OCI-LY7 (cell line): ENCODE results near the gene NPVF. TPM values are rescaled to one million over a fixed set of nuclear protein-coding genes. Genes with fewer than 3 reads are reported as not detected.
A peak's percentile ranks its signal among the peaks of the same experiment; 100 is the strongest.

Experiments
- BruUV-seq: library from RNA; stranded (reverse); fragments of 400-500 nt; replicated peaks from 2 replicates; lab custom pipeline; 2021; lab: Mats Ljungman, UMichigan
- CTCF ChIA-PET: fragments of 300-600 bp; sonication (Branson Sonifier 250); formaldehyde crosslinking; loops from one replicate; lab custom pipeline; 2022; ENCODE audit warnings: antibody characterized with exemption; ENCODE audit not compliant: unreplicated experiment; lab: Charles Lee
- POLR2A ChIA-PET: fragments of 300-600 bp; sonication (Branson Sonifier 250); formaldehyde crosslinking; loops from one replicate; lab custom pipeline; 2022; ENCODE audit warnings: antibody characterized with exemption; lab: Charles Lee
- DNase-seq: peaks from one replicate; pipeline ENCODE4 v3.0.0-alpha.2; 2015; ENCODE audit warnings: low spot score
- H2AFZ ChIP-seq: fragments of 200-600 bp; sonication (generic), shearing (Covaris generic); 2 replicates; pipeline ENCODE4 v1.6.1; 2014; ENCODE audit warnings: mild to moderate bottlenecking, antibody characterized with exemption, low read length, moderate library complexity
- H3K27ac ChIP-seq: fragments of 200-600 bp; sonication (generic); 2 replicates; pipeline ENCODE4 v1.5.1; 2014; ENCODE audit warnings: mixed run types, low read depth, mild to moderate bottlenecking, moderate library complexity, low read length, inconsistent platforms; ENCODE audit not compliant: poor library complexity, severe bottlenecking
- H3K36me3 ChIP-seq: fragments of 200-600 bp; sonication (generic); 2 replicates; pipeline ENCODE4 v1.6.1; 2014; ENCODE audit warnings: mild to moderate bottlenecking, antibody characterized with exemption, low read length, moderate library complexity, mixed read lengths; ENCODE audit not compliant: insufficient read depth
- H3K4me1 ChIP-seq: fragments of 200-600 bp; sonication (generic); 2 replicates; pipeline ENCODE4 v1.5.1; 2014; ENCODE audit warnings: mild to moderate bottlenecking, low read length; ENCODE audit not compliant: insufficient read depth, poor library complexity, severe bottlenecking
- H3K4me2 ChIP-seq: fragments of 200-600 bp; sonication (generic); 2 replicates; pipeline ENCODE4 v1.6.1; 2014; ENCODE audit warnings: mild to moderate bottlenecking, low read length
- H3K4me3 ChIP-seq: fragments of 200-600 bp; sonication (generic); 2 replicates; pipeline ENCODE4 v1.5.1; 2014; ENCODE audit warnings: mild to moderate bottlenecking, low read depth, low read length; ENCODE audit not compliant: poor library complexity, severe bottlenecking
- H3K79me2 ChIP-seq: fragments of 200-600 bp; sonication (generic); 2 replicates; pipeline ENCODE4 v1.6.1; 2016; ENCODE audit warnings: low read depth, mild to moderate bottlenecking, low read length, moderate library complexity, mixed read lengths; ENCODE audit not compliant: insufficient read depth
- H3K9me2 ChIP-seq: fragments of 200-600 bp; sonication (generic); 2 replicates; pipeline ENCODE4 v1.6.1; 2016; ENCODE audit warnings: mild to moderate bottlenecking, low read length, mixed read lengths; ENCODE audit not compliant: insufficient read depth
- H3K9me3 ChIP-seq: fragments of 200-600 bp; sonication (generic); 2 replicates; pipeline ENCODE4 v1.6.1; 2014; ENCODE audit warnings: mild to moderate bottlenecking, mixed run types, low read length, mixed read lengths
- H4K20me1 ChIP-seq: fragments of 200-600 bp; sonication (generic); 2 replicates; pipeline ENCODE4 v1.6.1; 2014; ENCODE audit warnings: mild to moderate bottlenecking, antibody characterized with exemption, low read length, moderate library complexity, mixed read lengths; ENCODE audit not compliant: insufficient read depth
- EZH2phosphoT487 ChIP-seq: fragments of 200-600 bp; sonication (generic); IDR thresholded peaks from 2 replicates; pipeline ENCODE4 v1.6.1; 2018; ENCODE audit warnings: low read depth, borderline replicate concordance, mild to moderate bottlenecking, mixed run types, antibody characterized with exemption, low read length, moderate library complexity, mixed read lengths
- intact Hi-C: fragments of 100-400 bp; cut with micrococcal nuclease; formaldehyde crosslinking; loops from one replicate; pipeline ENCODE4 v1.10.0; 2022; ENCODE audit not compliant: unreplicated experiment
- total RNA-seq, 2 experiments: library from RNA; depleted of rRNA in 1 of 2; stranded (reverse); fragments of >200 nt in 1 of 2; shearing (Covaris generic) in 1 of 2; gene quantifications; 2 replicates each; pipeline ENCODE4 v1.2.3, GENCODE V29; 2014 to 2022
- TF ChIP-seq, protein P1 (sequence below): fragments of 200-600 bp; sonication (generic); conservative IDR thresholded peaks from 2 replicates; pipeline ENCODE4 v1.5.1; 2014; ENCODE audit warnings: mild to moderate bottlenecking, antibody characterized with exemption, low read length, moderate library complexity, mixed read lengths

The NPVF gene
- total RNA-seq, 2 experiments from 2014 or later: not detected

DNA sequence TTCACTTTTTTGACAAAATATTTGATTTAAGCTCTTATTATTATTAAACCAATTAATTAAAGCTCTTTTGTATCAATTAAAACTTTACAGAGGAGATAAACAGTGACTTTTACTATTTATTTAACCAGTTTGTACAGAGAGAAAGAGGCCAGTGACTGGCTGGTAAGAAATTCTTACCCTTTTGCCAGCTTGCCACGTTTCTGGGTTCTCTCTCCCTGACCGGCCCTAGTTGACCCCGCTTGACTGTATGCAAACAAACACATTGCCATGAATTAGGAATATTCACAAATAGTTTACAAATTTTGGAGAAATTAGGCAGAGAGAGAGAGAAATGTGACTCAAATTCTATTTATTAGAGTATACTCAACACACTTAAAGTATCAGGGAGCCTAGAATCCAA lies 36.2 kb downstream of the NPVF start:
- Histone ChIP-seq H3K36me3 (no peaks in the 10 kb centered on the region), H4K20me1 (no peaks in the 10 kb centered on the region), H3K9me2 (no peaks in the 10 kb centered on the region), H3K4me2 (no peak overlapping the region), H3K4me1 (no peaks in the 10 kb centered on the region), H3K27ac (no peak overlapping the region), H3K4me3 (no peak overlapping the region), H3K9me3 (peaks cover 9% of the 10 kb centered on the region; the same call in 1 of the 2 replicates), H2AFZ (no peak overlapping the region), H3K79me2 (no peaks in the 10 kb centered on the region)
- no peak for TF ChIP-seq EZH2phosphoT487
- TF ChIP-seq, protein P1, sequence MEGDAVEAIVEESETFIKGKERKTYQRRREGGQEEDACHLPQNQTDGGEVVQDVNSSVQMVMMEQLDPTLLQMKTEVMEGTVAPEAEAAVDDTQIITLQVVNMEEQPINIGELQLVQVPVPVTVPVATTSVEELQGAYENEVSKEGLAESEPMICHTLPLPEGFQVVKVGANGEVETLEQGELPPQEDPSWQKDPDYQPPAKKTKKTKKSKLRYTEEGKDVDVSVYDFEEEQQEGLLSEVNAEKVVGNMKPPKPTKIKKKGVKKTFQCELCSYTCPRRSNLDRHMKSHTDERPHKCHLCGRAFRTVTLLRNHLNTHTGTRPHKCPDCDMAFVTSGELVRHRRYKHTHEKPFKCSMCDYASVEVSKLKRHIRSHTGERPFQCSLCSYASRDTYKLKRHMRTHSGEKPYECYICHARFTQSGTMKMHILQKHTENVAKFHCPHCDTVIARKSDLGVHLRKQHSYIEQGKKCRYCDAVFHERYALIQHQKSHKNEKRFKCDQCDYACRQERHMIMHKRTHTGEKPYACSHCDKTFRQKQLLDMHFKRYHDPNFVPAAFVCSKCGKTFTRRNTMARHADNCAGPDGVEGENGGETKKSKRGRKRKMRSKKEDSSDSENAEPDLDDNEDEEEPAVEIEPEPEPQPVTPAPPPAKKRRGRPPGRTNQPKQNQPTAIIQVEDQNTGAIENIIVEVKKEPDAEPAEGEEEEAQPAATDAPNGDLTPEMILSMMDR: no peak
- ChIA-PET CTCF (no interaction called here), POLR2A (interaction anchor here (1.5 kb wide), 1 partner anchor 13 kb away, joined by 3 read pairs; no protein-coding TSS in a partner anchor)
- no TSS peak for BruUV-seq
- DNase-seq: no peak
- intact Hi-C loops: no loop called here

DNA sequence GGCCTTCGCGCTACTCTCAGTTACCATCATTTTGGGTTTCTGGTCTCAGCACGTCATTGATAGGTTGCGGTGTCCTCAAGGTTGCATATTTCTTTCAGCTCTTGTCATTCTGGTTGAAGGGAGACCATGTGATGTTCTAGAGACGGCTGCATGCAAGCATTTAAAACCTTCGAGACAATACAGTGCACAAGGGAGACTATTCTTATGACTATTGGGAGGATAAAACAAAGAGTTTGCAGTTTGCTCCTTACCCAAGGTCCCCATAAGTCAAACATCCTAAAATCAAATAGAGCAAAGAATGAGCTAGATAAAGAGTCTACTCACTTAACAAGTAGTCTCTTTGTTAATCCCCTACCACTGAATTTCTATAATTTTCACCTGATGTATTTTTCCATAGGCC lies 39.1 kb downstream of the NPVF start:
- no peaks in the 10 kb centered on the region for H3K9me2 ChIP-seq
- ChIA-PET CTCF (interaction anchor here (1.0 kb wide), 1 partner anchor 9 kb away, joined by 3 read pairs; no protein-coding TSS in a partner anchor), POLR2A (no interaction called here)
- H4K20me1 ChIP-seq: no peaks in the 10 kb centered on the region
- H2AFZ ChIP-seq: no peak overlapping the region
- intact Hi-C loops: no loop called here
- H3K9me3 ChIP-seq: 0 out of 2 replicates have a peak, but pooled peaks cover 5% of the 10 kb centered on the region
- no peak for TF ChIP-seq EZH2phosphoT487
- TF ChIP-seq, protein P1: no peak
- DNase-seq: no peak
- no peak overlapping the region for H3K27ac ChIP-seq
- H3K4me1 ChIP-seq: no peaks in the 10 kb centered on the region
- no peak overlapping the region for H3K4me2 ChIP-seq
- no peaks in the 10 kb centered on the region for H3K79me2 ChIP-seq
- H3K36me3 ChIP-seq: no peaks in the 10 kb centered on the region
- BruUV-seq: no TSS peak
- H3K4me3 ChIP-seq: no peak overlapping the region

DNA sequence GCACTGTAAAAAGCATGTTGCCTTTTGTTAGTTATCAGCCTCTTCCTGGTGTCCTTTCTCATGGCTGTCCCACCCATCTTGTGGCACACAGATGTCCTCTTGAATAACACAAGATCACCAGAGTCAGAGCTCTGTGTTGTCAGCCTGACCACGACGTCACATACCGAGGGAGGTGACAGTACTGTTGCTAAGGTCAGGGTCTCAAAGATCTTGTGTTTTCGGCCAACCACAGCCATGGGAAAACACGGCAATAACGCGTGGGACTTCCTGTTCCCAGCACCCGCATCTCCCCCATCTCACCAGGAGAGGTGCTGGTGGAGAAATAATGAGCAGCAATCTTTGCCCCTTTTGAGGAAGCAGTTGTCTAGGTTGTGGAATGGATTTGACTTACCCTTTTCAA lies 40.4 kb downstream of the NPVF start:
- Histone ChIP-seq H3K4me1 (no peaks in the 10 kb centered on the region), H3K4me3 (no peak overlapping the region), H3K4me2 (no peak overlapping the region), H3K36me3 (no peaks in the 10 kb centered on the region), H3K9me3 (0 out of 2 replicates have a peak, but pooled peaks cover 5% of the 10 kb centered on the region), H3K9me2 (no peaks in the 10 kb centered on the region), H3K79me2 (no peaks in the 10 kb centered on the region), H4K20me1 (no peaks in the 10 kb centered on the region), H3K27ac (no peak overlapping the region), H2AFZ (no peak overlapping the region)
- peak; percentile 11 for DNase-seq
- intact Hi-C loops: no loop called here
- no TSS peak for BruUV-seq
- CTCF ChIA-PET: no interaction called here
- no peak for TF ChIP-seq EZH2phosphoT487
- TF ChIP-seq, protein P1: 0 out of 2 replicates have a peak, but pooled peaks have one; percentile 17
- POLR2A ChIA-PET: interaction anchor here (0.6 kb wide), 1 partner anchor 46 kb away, joined by 3 read pairs; no protein-coding TSS in a partner anchor
